ENCODE results near the gene ASPRV1. TPM values are rescaled to one million over a fixed set of nuclear protein-coding genes. Genes with fewer than 3 reads are reported as not detected.
A peak's percentile ranks its signal among the peaks of the same experiment; 100 is the strongest.
"Not testable (repeated sequence)": the region's sequence is repeated elsewhere in the genome, so short reads cannot be mapped to it uniquely, and the experiment has no call there.

ASPRV1 gene
- total RNA-seq, 1 donor from 2014 or later = 1.1 TPM

- peak; percentile 62 for DNase-seq (ENCODE audit: low spot score)
Measured at GRCh38 chr2:69962986-69963730, 1.7 kb upstream of the ASPRV1 start.

- DNase-seq (ENCODE audit: low spot score) = peak; percentile 65
Measured at GRCh38 chr2:69960821-69961220, 610 bp downstream of the ASPRV1 start.

GRCh38 chr2:69959425-69959824, 2.0 kb downstream of the ASPRV1 start:
- peak; percentile 59 for DNase-seq (ENCODE audit: low spot score)

- DNase-seq (ENCODE audit: low spot score) = peak; percentile 79
Measured at GRCh38 chr2:69958480-69958879, 3.0 kb downstream of the ASPRV1 start.

- DNase-seq (ENCODE audit: low spot score) = peak; percentile 41
Measured at GRCh38 chr2:69957965-69958364, 3.5 kb downstream of the ASPRV1 start.

GRCh38 chr2:69956475-69956979, 4.9 kb downstream of the ASPRV1 start:
- DNase-seq (ENCODE audit: low spot score) = no peak

- no peak for DNase-seq (ENCODE audit: low spot score)
Measured at GRCh38 chr2:69955029-69955428, 6.4 kb downstream of the ASPRV1 start.

GRCh38 chr2:69954084-69954483, 7.3 kb downstream of the ASPRV1 start:
- DNase-seq (ENCODE audit: low spot score) = no peak

GRCh38 chr2:69952336-69953115, 8.9 kb downstream of the ASPRV1 start:
- DNase-seq (ENCODE audit: low spot score) = no peak

GRCh38 chr2:69950671-69951070, 10.8 kb downstream of the ASPRV1 start:
- not testable (repeated sequence) for DNase-seq (ENCODE audit: low spot score)

- no peak for DNase-seq (ENCODE audit: low spot score)
Measured at GRCh38 chr2:69950241-69950640, 11.2 kb downstream of the ASPRV1 start.

- no peak for DNase-seq (ENCODE audit: low spot score)
Measured at GRCh38 chr2:69948963-69949645, 12.3 kb downstream of the ASPRV1 start.

GRCh38 chr2:69948032-69948962, 13.1 kb downstream of the ASPRV1 start:
- no peak for DNase-seq (ENCODE audit: low spot score)

GRCh38 chr2:69947325-69947931, 14.0 kb downstream of the ASPRV1 start:
- no peak for DNase-seq (ENCODE audit: low spot score)

- DNase-seq (ENCODE audit: low spot score) = no peak
Measured at GRCh38 chr2:69946351-69947324, 14.8 kb downstream of the ASPRV1 start.

- no peak for DNase-seq (ENCODE audit: low spot score)
Measured at GRCh38 chr2:69945941-69946340, 15.5 kb downstream of the ASPRV1 start.

GRCh38 chr2:69945441-69945840, 16.0 kb downstream of the ASPRV1 start:
- no peak for DNase-seq (ENCODE audit: low spot score)

- no peak for DNase-seq (ENCODE audit: low spot score)
Measured at GRCh38 chr2:69944756-69945155, 16.7 kb downstream of the ASPRV1 start.
